HG03575 (cell line): Measurements from ENCODE around the gene UVRAG.
"Not testable (repeated sequence)": the region's sequence is repeated elsewhere in the genome, so short reads cannot be mapped to it uniquely, and the experiment has no call there.

Experiments used
- ATAC-seq: cut with Tn5 transposase; IDR thresholded peaks from one replicate; pipeline ENCODE4 v1.9.1; 2021; ENCODE audit not compliant: unreplicated experiment, insufficient number of reproducible peaks, low FRiP score; ENCODE audit errors: extremely low read depth

UVRAG gene

GRCh38 chr11:76073724-76074123, 258.7 kb downstream of the UVRAG start:
- no peak for ATAC-seq

GRCh38 chr11:76074148-76075095, 259.4 kb downstream of the UVRAG start:
- ATAC-seq: no peak

- ATAC-seq: no peak
Measured at GRCh38 chr11:76075716-76076115, 260.7 kb downstream of the UVRAG start.

GRCh38 chr11:76076253-76076652, 261.2 kb downstream of the UVRAG start:
- not testable (repeated sequence) for ATAC-seq

GRCh38 chr11:76076749-76077148, 261.7 kb downstream of the UVRAG start:
- no peak for ATAC-seq

- ATAC-seq: no peak
Measured at GRCh38 chr11:76077575-76078150, 262.7 kb downstream of the UVRAG start.

GRCh38 chr11:76081084-76081483, 266.1 kb downstream of the UVRAG start:
- ATAC-seq: not testable (repeated sequence)

- no peak for ATAC-seq
Measured at GRCh38 chr11:76083563-76084451, 268.8 kb downstream of the UVRAG start.

GRCh38 chr11:76085270-76085669, 270.3 kb downstream of the UVRAG start:
- ATAC-seq: no peak

GRCh38 chr11:76086743-76087635, 272.0 kb downstream of the UVRAG start:
- no peak for ATAC-seq

GRCh38 chr11:76087749-76088148, 272.7 kb downstream of the UVRAG start:
- ATAC-seq: no peak

- no peak for ATAC-seq
Measured at GRCh38 chr11:76088511-76088910, 273.5 kb downstream of the UVRAG start.

GRCh38 chr11:76090174-76090573, 275.2 kb downstream of the UVRAG start:
- ATAC-seq: no peak

- ATAC-seq: no peak
Measured at GRCh38 chr11:76090821-76091220, 275.8 kb downstream of the UVRAG start.

GRCh38 chr11:76094740-76095139, 279.7 kb downstream of the UVRAG start:
- ATAC-seq: no peak

GRCh38 chr11:76095891-76096290, 280.9 kb downstream of the UVRAG start:
- no peak for ATAC-seq

GRCh38 chr11:76096552-76096951, 281.5 kb downstream of the UVRAG start:
- ATAC-seq: no peak

GRCh38 chr11:76102802-76103201, 287.8 kb downstream of the UVRAG start:
- no peak for ATAC-seq
